GM23338 (cell line): ENCODE measurements around the gene PCSK5. TPM values are rescaled to one million over a fixed set of nuclear protein-coding genes. Genes with fewer than 3 reads are reported as not detected.

Experiments
- ATAC-seq: fragments of 200-7000 bp; cut with Tn5 transposase; 3 replicates; pipeline ENCODE4 v1.9.1; 2020
- DNase-seq: peaks from one replicate; pipeline ENCODE4 v3.0.0-alpha.2; 2015; ENCODE audit warnings: low spot score
- H2AFZ ChIP-seq: fragments of 200-600 bp; sonication (generic); 2 replicates; pipeline ENCODE4 v1.8.0; 2016; ENCODE audit warnings: antibody characterized with exemption, mild to moderate bottlenecking, moderate library complexity
- H3F3A ChIP-seq: fragments of 200-600 bp; sonication (generic); replicated peaks from 2 replicates; pipeline ENCODE4 v1.8.0; 2017; ENCODE audit warnings: antibody characterized with exemption, mixed run types, low read depth
- H3K27ac ChIP-seq: fragments of 200-600 bp; sonication (generic); 2 replicates; pipeline ENCODE4 v1.6.1; 2016; ENCODE audit warnings: low read depth
- H3K27me3 ChIP-seq: fragments of 200-600 bp; sonication (generic); 2 replicates; pipeline ENCODE4 v1.8.0; 2016; ENCODE audit warnings: mild to moderate bottlenecking, mixed run types, moderate library complexity; ENCODE audit not compliant: insufficient read depth
- H3K36me3 ChIP-seq: fragments of 200-600 bp; sonication (generic); 2 replicates; pipeline ENCODE4 v1.8.0; 2016; ENCODE audit warnings: mild to moderate bottlenecking; ENCODE audit not compliant: insufficient read depth
- H3K4me1 ChIP-seq: fragments of 200-600 bp; sonication (generic); 2 replicates; pipeline ENCODE4 v1.8.0; 2016; ENCODE audit warnings: mild to moderate bottlenecking, moderate library complexity; ENCODE audit not compliant: insufficient read depth
- H3K4me2 ChIP-seq: fragments of 200-600 bp; sonication (generic); 2 replicates; pipeline ENCODE4 v1.7.1; 2017; ENCODE audit warnings: mixed run types
- H3K4me3 ChIP-seq: fragments of 200-600 bp; sonication (generic); 2 replicates; pipeline ENCODE4 v1.6.1; 2016; ENCODE audit warnings: mixed run types
- H3K79me2 ChIP-seq: fragments of 200-600 bp; sonication (generic); replicated peaks from 2 replicates; pipeline ENCODE4 v1.8.0; 2017; ENCODE audit warnings: mild to moderate bottlenecking; ENCODE audit not compliant: insufficient read depth
- H3K9me2 ChIP-seq: fragments of 200-600 bp; sonication (generic); 2 replicates; pipeline ENCODE4 v1.8.0; 2017; ENCODE audit not compliant: insufficient read depth
- H4K20me1 ChIP-seq: fragments of 200-600 bp; sonication (generic); replicated peaks from 2 replicates; pipeline ENCODE4 v1.8.0; 2017; ENCODE audit warnings: mild to moderate bottlenecking; ENCODE audit not compliant: insufficient read depth
- H3K27ac Mint-ChIP-seq: 2 replicates; pipeline ENCODE4 v1.8.0; 2020; ENCODE audit warnings: inconsistent platforms, mild to moderate bottlenecking, moderate library complexity, mixed read lengths
- H3K27me3 Mint-ChIP-seq: 3 replicates; pipeline ENCODE4 v1.8.0; 2022; ENCODE audit warnings: low read depth, mild to moderate bottlenecking, moderate library complexity, mixed read lengths, inconsistent platforms; ENCODE audit not compliant: insufficient read depth, poor library complexity
- H3K36me3 Mint-ChIP-seq: 3 replicates; pipeline ENCODE4 v1.8.0; 2021; ENCODE audit warnings: low read depth, mild to moderate bottlenecking, inconsistent platforms, moderate library complexity, mixed read lengths
- H3K4me1 Mint-ChIP-seq: 3 replicates; pipeline ENCODE4 v1.8.0; 2020; ENCODE audit warnings: mild to moderate bottlenecking, inconsistent platforms, mixed read lengths
- H3K4me3 Mint-ChIP-seq: 3 replicates; pipeline ENCODE4 v1.8.0; 2021; ENCODE audit warnings: moderate library complexity, mild to moderate bottlenecking, inconsistent platforms, mixed read lengths
- H3K9me3 Mint-ChIP-seq: 3 replicates; pipeline ENCODE4 v1.8.0; 2020; ENCODE audit warnings: moderate library complexity, mild to moderate bottlenecking, inconsistent platforms, mixed read lengths
- NANOG ChIP-seq: IDR thresholded peaks from 2 replicates; pipeline ENCODE4 v1.6.1; 2016; ENCODE audit warnings: antibody characterized with exemption, borderline replicate concordance
- REST ChIP-seq: IDR thresholded peaks from one replicate; pipeline ENCODE4 v1.6.1; 2018; ENCODE audit warnings: antibody characterized with exemption; ENCODE audit not compliant: unreplicated experiment
- ZNF331 ChIP-seq: fragments of 250-450 bp; sonication (Bioruptor Pico); IDR thresholded peaks from 2 replicates; pipeline ENCODE4 v1.5.0; 2020; ENCODE audit warnings: low read depth, mild to moderate bottlenecking, moderate library complexity
- ZNF462 ChIP-seq: fragments of 250-450 bp; sonication (Bioruptor Pico); IDR thresholded peaks from 2 replicates; pipeline ENCODE4 v1.5.0; 2020; ENCODE audit warnings: mild to moderate bottlenecking, moderate library complexity
- polyA plus RNA-seq: library from polyadenylated mRNA; unstranded; fragments of >200 nt; fragmentation: Nextera tagmentation; extraction: Ambion mirVana; gene quantifications from 2 replicates; pipeline ENCODE4 v1.2.1, GENCODE V29; 2016
- total RNA-seq: library from RNA; depleted of rRNA; stranded (reverse); fragments of >200 nt; shearing (Covaris generic); gene quantifications from 2 replicates; pipeline ENCODE4 v1.2.3, GENCODE V29; 2014

Gene PCSK5
- total and polyA plus RNA-seq, 2 experiments from 2014 or later, result 12.3 to 34.8 TPM

GRCh38 chr9:76221423-76221822, 330.9 kb downstream of the PCSK5 start:
- ATAC-seq (no peak), DNase-seq (no peak)
- H3K27ac ChIP-seq, result no peak overlapping the region
- Mint-ChIP-seq H3K9me3 (no peaks in the 10 kb centered on the region), H3K27ac (no peak overlapping the region), H3K36me3 (no peaks in the 10 kb centered on the region), H3K4me1 (peaks cover 9% of the 10 kb centered on the region), H3K4me3 (no peak overlapping the region), H3K27me3 (peaks cover 2% of the 10 kb centered on the region)
- no peaks in the 10 kb centered on the region for H4K20me1 ChIP-seq
- no peak for TF ChIP-seq NANOG
- no peak for TF ChIP-seq REST
- no peak for TF ChIP-seq ZNF331 (CRISPR knock-in tag)
- no peak for TF ChIP-seq ZNF462
- no peak overlapping the region for H2AFZ ChIP-seq
- peaks cover 9% of the 10 kb centered on the region; the same call in 1 of the 2 replicates for H3K4me1 ChIP-seq
- 0 out of 2 replicates have a peak, but pooled peaks cover 4% of the 10 kb centered on the region for H3K9me2 ChIP-seq
- H3K4me2 ChIP-seq, result no peak overlapping the region
- H3K27me3 ChIP-seq, result no peaks in the 10 kb centered on the region
- H3K79me2 ChIP-seq, result no peaks in the 10 kb centered on the region
- H3K4me3 ChIP-seq, result no peak overlapping the region
- H3K36me3 ChIP-seq, result no peaks in the 10 kb centered on the region
- no peaks in the 10 kb centered on the region for H3F3A ChIP-seq
